ENCODE results near the gene SPG11.
A peak's percentile ranks its signal among the peaks of the same experiment; 100 is the strongest.
"Not testable (repeated sequence)": the region's sequence is repeated elsewhere in the genome, so short reads cannot be mapped to it uniquely, and the experiment has no call there.

The SPG11 gene

GRCh38 chr15:44541282-44541958, 122.0 kb downstream of the SPG11 start:
- no peaks in the 10 kb centered on the region for H3K9me3 ChIP-seq (ENCODE audit: control insufficient read depth, low read length)
- WGBS, 2 experiments: 95 to 97% methylated on average over 4 of the region's 4 CpGs
- H3K4me3 ChIP-seq (ENCODE audit: insufficient read depth, low read depth, low read length): no peak overlapping the region
- H3K4me1 ChIP-seq (ENCODE audit: control insufficient read depth, insufficient read depth, low read length): peaks cover 2% of the 10 kb centered on the region
- H3K36me3 ChIP-seq (ENCODE audit: control insufficient read depth, insufficient read depth, low read length): no peaks in the 10 kb centered on the region
- no peaks in the 10 kb centered on the region for H3K27me3 ChIP-seq (ENCODE audit: control insufficient read depth, insufficient read depth, low read length, poor library complexity, severe bottlenecking)
- no peak overlapping the region for H3K27ac ChIP-seq (ENCODE audit: insufficient read depth, low read depth, low read length, poor library complexity, severe bottlenecking)

GRCh38 chr15:44537735-44538240, 125.7 kb downstream of the SPG11 start:
- Histone ChIP-seq H3K27ac (ENCODE audit: insufficient read depth, low read depth, low read length, poor library complexity, severe bottlenecking) (peak overlapping the region; percentile 88), H3K27me3 (ENCODE audit: control insufficient read depth, insufficient read depth, low read length, poor library complexity, severe bottlenecking) (no peaks in the 10 kb centered on the region), H3K4me3 (ENCODE audit: insufficient read depth, low read depth, low read length) (peak overlapping the region; percentile 99), H3K4me1 (ENCODE audit: control insufficient read depth, insufficient read depth, low read length) (peaks cover 2% of the 10 kb centered on the region), H3K9me3 (ENCODE audit: control insufficient read depth, low read length) (no peaks in the 10 kb centered on the region), H3K36me3 (ENCODE audit: control insufficient read depth, insufficient read depth, low read length) (no peaks in the 10 kb centered on the region)
- 20 to 33% methylated on average over 9 to 13 of the region's 13 CpGs for WGBS, 2 experiments

GRCh38 chr15:44536962-44537734, 126.3 kb downstream of the SPG11 start, which contains the start of gene EIF3J:
TSS of gene EIF3J (plus strand) at chr15:44537147. CDS start at chr15:44537195, 48 bp downstream.
- Histone ChIP-seq H3K36me3 (ENCODE audit: control insufficient read depth, insufficient read depth, low read length) (no peaks in the 10 kb centered on the region), H3K9me3 (ENCODE audit: control insufficient read depth, low read length) (no peaks in the 10 kb centered on the region), H3K4me3 (ENCODE audit: insufficient read depth, low read depth, low read length) (peak within 1 kb of the TSS; percentile 99), H3K27ac (ENCODE audit: insufficient read depth, low read depth, low read length, poor library complexity, severe bottlenecking) (peak within 1 kb of the TSS; percentile 88), H3K27me3 (ENCODE audit: control insufficient read depth, insufficient read depth, low read length, poor library complexity, severe bottlenecking) (no peaks in the 10 kb centered on the region), H3K4me1 (ENCODE audit: control insufficient read depth, insufficient read depth, low read length) (peaks cover 2% of the 10 kb centered on the region)
- 0% methylated on average over 96 to 97 of the region's 97 CpGs for whole genome bisulfite sequencing, 2 experiments

- Histone ChIP-seq H3K4me3 (ENCODE audit: insufficient read depth, low read depth, low read length) (peak overlapping the region; percentile 99), H3K9me3 (ENCODE audit: control insufficient read depth, low read length) (no peaks in the 10 kb centered on the region), H3K4me1 (ENCODE audit: control insufficient read depth, insufficient read depth, low read length) (peaks cover 2% of the 10 kb centered on the region), H3K27me3 (ENCODE audit: control insufficient read depth, insufficient read depth, low read length, poor library complexity, severe bottlenecking) (no peaks in the 10 kb centered on the region), H3K27ac (ENCODE audit: insufficient read depth, low read depth, low read length, poor library complexity, severe bottlenecking) (peak overlapping the region; percentile 88), H3K36me3 (ENCODE audit: control insufficient read depth, insufficient read depth, low read length) (no peaks in the 10 kb centered on the region)
- WGBS, 2 experiments: 0% methylated on average over 43 to 44 of the region's 47 CpGs
Measured at GRCh38 chr15:44536302-44536961, 127.0 kb downstream of the SPG11 start.

- H3K4me3 ChIP-seq (ENCODE audit: insufficient read depth, low read depth, low read length): peak overlapping the region; percentile 99
- H3K27me3 ChIP-seq (ENCODE audit: control insufficient read depth, insufficient read depth, low read length, poor library complexity, severe bottlenecking): no peaks in the 10 kb centered on the region
- no peaks in the 10 kb centered on the region for H3K36me3 ChIP-seq (ENCODE audit: control insufficient read depth, insufficient read depth, low read length)
- peak overlapping the region; percentile 88 for H3K27ac ChIP-seq (ENCODE audit: insufficient read depth, low read depth, low read length, poor library complexity, severe bottlenecking)
- WGBS, 2 experiments: 68 to 69% methylated on average over 36 of the region's 36 CpGs
- H3K4me1 ChIP-seq (ENCODE audit: control insufficient read depth, insufficient read depth, low read length): peaks cover 2% of the 10 kb centered on the region
- no peaks in the 10 kb centered on the region for H3K9me3 ChIP-seq (ENCODE audit: control insufficient read depth, low read length)
Measured at GRCh38 chr15:44535523-44536301, 127.8 kb downstream of the SPG11 start.

GRCh38 chr15:44535092-44535491, 128.4 kb downstream of the SPG11 start:
- Histone ChIP-seq H3K4me3 (ENCODE audit: insufficient read depth, low read depth, low read length) (no peak overlapping the region), H3K9me3 (ENCODE audit: control insufficient read depth, low read length) (no peaks in the 10 kb centered on the region), H3K27ac (ENCODE audit: insufficient read depth, low read depth, low read length, poor library complexity, severe bottlenecking) (no peak overlapping the region), H3K27me3 (ENCODE audit: control insufficient read depth, insufficient read depth, low read length, poor library complexity, severe bottlenecking) (no peaks in the 10 kb centered on the region), H3K4me1 (ENCODE audit: control insufficient read depth, insufficient read depth, low read length) (peaks cover 2% of the 10 kb centered on the region), H3K36me3 (ENCODE audit: control insufficient read depth, insufficient read depth, low read length) (no peaks in the 10 kb centered on the region)
- WGBS, 2 experiments: 91 to 95% methylated on average over 8 of the region's 8 CpGs

- no peaks in the 10 kb centered on the region for H3K9me3 ChIP-seq (ENCODE audit: control insufficient read depth, low read length)
- no peaks in the 10 kb centered on the region for H3K4me1 ChIP-seq (ENCODE audit: control insufficient read depth, insufficient read depth, low read length)
- H3K36me3 ChIP-seq (ENCODE audit: control insufficient read depth, insufficient read depth, low read length): no peaks in the 10 kb centered on the region
- WGBS, 2 experiments: 90 to 96% methylated on average over 3 of the region's 3 CpGs
- no peak overlapping the region for H3K27ac ChIP-seq (ENCODE audit: insufficient read depth, low read depth, low read length, poor library complexity, severe bottlenecking)
- H3K4me3 ChIP-seq (ENCODE audit: insufficient read depth, low read depth, low read length): no peak overlapping the region
- no peaks in the 10 kb centered on the region for H3K27me3 ChIP-seq (ENCODE audit: control insufficient read depth, insufficient read depth, low read length, poor library complexity, severe bottlenecking)
Measured at GRCh38 chr15:44532689-44533088, 130.8 kb downstream of the SPG11 start.

GRCh38 chr15:44532275-44532674, 131.2 kb downstream of the SPG11 start:
- not testable (repeated sequence) for H3K36me3 ChIP-seq (ENCODE audit: control insufficient read depth, insufficient read depth, low read length); H3K27ac ChIP-seq (ENCODE audit: insufficient read depth, low read depth, low read length, poor library complexity, severe bottlenecking); H3K27me3 ChIP-seq (ENCODE audit: control insufficient read depth, insufficient read depth, low read length, poor library complexity, severe bottlenecking); H3K9me3 ChIP-seq (ENCODE audit: control insufficient read depth, low read length); H3K4me3 ChIP-seq (ENCODE audit: insufficient read depth, low read depth, low read length); H3K4me1 ChIP-seq (ENCODE audit: control insufficient read depth, insufficient read depth, low read length)
- WGBS, 2 experiments: 92% methylated on average over 5 of the region's 5 CpGs

- H3K27ac ChIP-seq (ENCODE audit: insufficient read depth, low read depth, low read length, poor library complexity, severe bottlenecking): no peak overlapping the region
- H3K27me3 ChIP-seq (ENCODE audit: control insufficient read depth, insufficient read depth, low read length, poor library complexity, severe bottlenecking): no peaks in the 10 kb centered on the region
- 94 to 97% methylated on average over 3 of the region's 3 CpGs for WGBS, 2 experiments
- H3K4me3 ChIP-seq (ENCODE audit: insufficient read depth, low read depth, low read length): no peak overlapping the region
- H3K4me1 ChIP-seq (ENCODE audit: control insufficient read depth, insufficient read depth, low read length): no peaks in the 10 kb centered on the region
- H3K9me3 ChIP-seq (ENCODE audit: control insufficient read depth, low read length): no peaks in the 10 kb centered on the region
- no peaks in the 10 kb centered on the region for H3K36me3 ChIP-seq (ENCODE audit: control insufficient read depth, insufficient read depth, low read length)
Measured at GRCh38 chr15:44530653-44531052, 132.8 kb downstream of the SPG11 start.
